ENCODE data around the gene ARL4C. TPM values are rescaled to one million over a fixed set of nuclear protein-coding genes. Genes with fewer than 3 reads are reported as not detected.

ARL4C gene
- total RNA-seq, 1 experiment from 2014 or later: 151 TPM

DNA sequence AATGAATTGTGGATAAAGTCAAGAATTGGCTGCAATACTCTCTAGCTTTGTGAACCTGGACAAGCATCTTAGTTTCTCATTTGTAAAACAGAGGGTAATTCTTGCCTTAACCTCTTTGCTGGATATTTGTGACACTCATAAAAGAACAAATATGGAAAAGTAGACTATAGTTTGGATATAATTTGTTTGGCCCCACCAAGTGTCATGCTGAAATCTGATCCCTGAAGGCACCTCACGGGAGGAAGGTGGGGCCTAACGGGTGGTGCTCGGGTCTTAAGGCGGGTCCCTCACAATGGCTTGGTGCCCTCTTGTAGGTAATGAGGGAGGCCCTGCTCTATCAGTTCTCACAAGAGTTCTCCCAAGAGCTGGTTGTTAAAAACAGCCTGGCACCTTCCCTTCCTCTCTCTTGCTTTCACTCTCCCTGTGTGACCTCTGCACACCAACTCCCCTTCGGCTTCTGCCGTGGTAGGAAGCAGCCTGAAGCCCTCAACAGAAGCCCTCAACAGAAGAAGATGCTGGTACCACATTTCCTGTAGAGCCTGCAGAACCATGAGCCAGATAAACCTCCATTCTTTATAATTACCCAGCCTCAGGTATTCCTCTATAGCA is 37.4 kb downstream of the ARL4C start:
- Histone ChIP-seq H3K4me1 (ENCODE audit: control insufficient read depth, insufficient read depth, low read length) (peaks cover 18% of the 10 kb centered on the region), H3K36me3 (ENCODE audit: control insufficient read depth, insufficient read depth, low read length) (no peaks in the 10 kb centered on the region), H3K27ac (ENCODE audit: low read length) (peak overlapping the region; percentile 26; the same call in 1 of the 2 replicates), H3K4me3 (ENCODE audit: low read depth in 2 of 2, low read length in 2 of 2) (no peak overlapping the region), H3K27me3 (ENCODE audit: control insufficient read depth, insufficient read depth, low read length) (no peaks in the 10 kb centered on the region), H3K9me3 (ENCODE audit: control insufficient read depth, insufficient read depth, low read depth, low read length) (peaks cover 2% of the 10 kb centered on the region; the same call in 1 of the 2 replicates)
- CTCF ChIA-PET: no interaction called here
- in situ Hi-C loops (cut with HindIII; ENCODE audit: low pct_unique_long_range_greater_than_20kb, low sequenced_read_pairs): no loop called here
- no peak for ATAC-seq
- intact Hi-C loops (cut with micrococcal nuclease; ENCODE audit: unreplicated experiment): no loop called here
- BruUV-seq (replicated peaks): no TSS peak
- DNase-seq (ENCODE audit: low read depth, low spot score): no peak
- POLR2A ChIA-PET: no interaction called here
- TF ChIP-seq, protein P1, sequence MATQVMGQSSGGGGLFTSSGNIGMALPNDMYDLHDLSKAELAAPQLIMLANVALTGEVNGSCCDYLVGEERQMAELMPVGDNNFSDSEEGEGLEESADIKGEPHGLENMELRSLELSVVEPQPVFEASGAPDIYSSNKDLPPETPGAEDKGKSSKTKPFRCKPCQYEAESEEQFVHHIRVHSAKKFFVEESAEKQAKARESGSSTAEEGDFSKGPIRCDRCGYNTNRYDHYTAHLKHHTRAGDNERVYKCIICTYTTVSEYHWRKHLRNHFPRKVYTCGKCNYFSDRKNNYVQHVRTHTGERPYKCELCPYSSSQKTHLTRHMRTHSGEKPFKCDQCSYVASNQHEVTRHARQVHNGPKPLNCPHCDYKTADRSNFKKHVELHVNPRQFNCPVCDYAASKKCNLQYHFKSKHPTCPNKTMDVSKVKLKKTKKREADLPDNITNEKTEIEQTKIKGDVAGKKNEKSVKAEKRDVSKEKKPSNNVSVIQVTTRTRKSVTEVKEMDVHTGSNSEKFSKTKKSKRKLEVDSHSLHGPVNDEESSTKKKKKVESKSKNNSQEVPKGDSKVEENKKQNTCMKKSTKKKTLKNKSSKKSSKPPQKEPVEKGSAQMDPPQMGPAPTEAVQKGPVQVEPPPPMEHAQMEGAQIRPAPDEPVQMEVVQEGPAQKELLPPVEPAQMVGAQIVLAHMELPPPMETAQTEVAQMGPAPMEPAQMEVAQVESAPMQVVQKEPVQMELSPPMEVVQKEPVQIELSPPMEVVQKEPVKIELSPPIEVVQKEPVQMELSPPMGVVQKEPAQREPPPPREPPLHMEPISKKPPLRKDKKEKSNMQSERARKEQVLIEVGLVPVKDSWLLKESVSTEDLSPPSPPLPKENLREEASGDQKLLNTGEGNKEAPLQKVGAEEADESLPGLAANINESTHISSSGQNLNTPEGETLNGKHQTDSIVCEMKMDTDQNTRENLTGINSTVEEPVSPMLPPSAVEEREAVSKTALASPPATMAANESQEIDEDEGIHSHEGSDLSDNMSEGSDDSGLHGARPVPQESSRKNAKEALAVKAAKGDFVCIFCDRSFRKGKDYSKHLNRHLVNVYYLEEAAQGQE (IDR thresholded peaks at IDR 0.05; ENCODE audit: insufficient read depth in 1 of 2, low read depth in 2 of 2, low read length in 1 of 2): no peak
- no peak for TF ChIP-seq POLR2AphosphoS5 (IDR thresholded peaks at IDR 0.05; ENCODE audit: low read depth, low read length)
- TF ChIP-seq, protein P2, sequence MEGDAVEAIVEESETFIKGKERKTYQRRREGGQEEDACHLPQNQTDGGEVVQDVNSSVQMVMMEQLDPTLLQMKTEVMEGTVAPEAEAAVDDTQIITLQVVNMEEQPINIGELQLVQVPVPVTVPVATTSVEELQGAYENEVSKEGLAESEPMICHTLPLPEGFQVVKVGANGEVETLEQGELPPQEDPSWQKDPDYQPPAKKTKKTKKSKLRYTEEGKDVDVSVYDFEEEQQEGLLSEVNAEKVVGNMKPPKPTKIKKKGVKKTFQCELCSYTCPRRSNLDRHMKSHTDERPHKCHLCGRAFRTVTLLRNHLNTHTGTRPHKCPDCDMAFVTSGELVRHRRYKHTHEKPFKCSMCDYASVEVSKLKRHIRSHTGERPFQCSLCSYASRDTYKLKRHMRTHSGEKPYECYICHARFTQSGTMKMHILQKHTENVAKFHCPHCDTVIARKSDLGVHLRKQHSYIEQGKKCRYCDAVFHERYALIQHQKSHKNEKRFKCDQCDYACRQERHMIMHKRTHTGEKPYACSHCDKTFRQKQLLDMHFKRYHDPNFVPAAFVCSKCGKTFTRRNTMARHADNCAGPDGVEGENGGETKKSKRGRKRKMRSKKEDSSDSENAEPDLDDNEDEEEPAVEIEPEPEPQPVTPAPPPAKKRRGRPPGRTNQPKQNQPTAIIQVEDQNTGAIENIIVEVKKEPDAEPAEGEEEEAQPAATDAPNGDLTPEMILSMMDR (IDR thresholded peaks at IDR 0.05): no peak
- no peak for TF ChIP-seq TCF7L2 (IDR thresholded peaks at IDR 0.05; ENCODE audit: low read depth, low read length)
- TF ChIP-seq SIN3A (IDR thresholded peaks at IDR 0.05; ENCODE audit: borderline replicate concordance, insufficient read depth, low read depth, low read length): no peak

DNA sequence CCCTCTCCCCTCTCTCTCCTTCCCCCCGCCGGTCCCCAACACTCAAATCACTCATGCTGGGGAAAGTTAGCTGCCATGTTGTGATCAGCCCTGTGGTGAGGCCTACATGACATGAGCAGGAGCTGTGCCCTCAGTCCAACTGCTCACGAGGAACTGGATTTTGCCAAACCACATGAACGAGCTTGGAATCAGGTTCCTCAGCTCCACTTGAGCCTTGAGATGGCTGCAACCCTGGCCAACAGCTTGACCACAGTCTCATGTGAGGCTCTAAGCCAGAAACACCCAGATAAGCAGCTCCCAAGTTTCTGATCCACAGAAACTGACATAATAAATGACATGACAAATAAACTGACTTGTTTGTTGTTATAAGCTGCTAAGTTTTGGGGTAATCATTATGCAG is 38.4 kb downstream of the ARL4C start:
- no TSS peak for BruUV-seq (replicated peaks)

More for the DNA sequence above, 38.4 kb downstream of the ARL4C start:
- ChIA-PET CTCF (interaction anchor here (0.5 kb wide), 1 partner anchor 262 kb away, joined by 7 read pairs; no protein-coding TSS in a partner anchor), POLR2A (no interaction called here)
- intact Hi-C loops (cut with micrococcal nuclease; ENCODE audit: unreplicated experiment) (no loop called here), in situ Hi-C loops (cut with HindIII; ENCODE audit: low pct_unique_long_range_greater_than_20kb, low sequenced_read_pairs) (no loop called here)
- no peaks in the 10 kb centered on the region for H3K27me3 ChIP-seq (ENCODE audit: control insufficient read depth, insufficient read depth, low read length)
- peak overlapping the region; percentile 11; the same call in 1 of the 2 replicates for H3K27ac ChIP-seq (ENCODE audit: low read length)
- peaks cover 5% of the 10 kb centered on the region; the same call in 1 of the 2 replicates for H3K9me3 ChIP-seq (ENCODE audit: control insufficient read depth, insufficient read depth, low read depth, low read length)
- ATAC-seq (no peak), DNase-seq (ENCODE audit: low read depth, low spot score) (no peak)
- H3K4me3 ChIP-seq (ENCODE audit: low read depth in 2 of 2, low read length in 2 of 2): no peak overlapping the region
- no peaks in the 10 kb centered on the region for H3K36me3 ChIP-seq (ENCODE audit: control insufficient read depth, insufficient read depth, low read length)
- TF ChIP-seq, protein P2 (IDR thresholded peaks at IDR 0.05): no peak
- TF ChIP-seq TCF7L2 (IDR thresholded peaks at IDR 0.05; ENCODE audit: low read depth, low read length) (no peak), SIN3A (IDR thresholded peaks at IDR 0.05; ENCODE audit: borderline replicate concordance, insufficient read depth, low read depth, low read length) (no peak), POLR2AphosphoS5 (IDR thresholded peaks at IDR 0.05; ENCODE audit: low read depth, low read length) (no peak)
- TF ChIP-seq, protein P1 (IDR thresholded peaks at IDR 0.05; ENCODE audit: insufficient read depth in 1 of 2, low read depth in 2 of 2, low read length in 1 of 2): no peak
- peaks cover 13% of the 10 kb centered on the region for H3K4me1 ChIP-seq (ENCODE audit: control insufficient read depth, insufficient read depth, low read length)

Measured in Panc1 (cell line).